ENCODE results near the gene ZNF699. TPM values are rescaled to one million over a fixed set of nuclear protein-coding genes. Genes with fewer than 3 reads are reported as not detected.
"Not testable (repeated sequence)": the region's sequence is repeated elsewhere in the genome, so short reads cannot be mapped to it uniquely, and the experiment has no call there.

The ZNF699 gene
- polyA plus RNA-seq, 1 donor from 2014 or later = 21.7 TPM

DNA sequence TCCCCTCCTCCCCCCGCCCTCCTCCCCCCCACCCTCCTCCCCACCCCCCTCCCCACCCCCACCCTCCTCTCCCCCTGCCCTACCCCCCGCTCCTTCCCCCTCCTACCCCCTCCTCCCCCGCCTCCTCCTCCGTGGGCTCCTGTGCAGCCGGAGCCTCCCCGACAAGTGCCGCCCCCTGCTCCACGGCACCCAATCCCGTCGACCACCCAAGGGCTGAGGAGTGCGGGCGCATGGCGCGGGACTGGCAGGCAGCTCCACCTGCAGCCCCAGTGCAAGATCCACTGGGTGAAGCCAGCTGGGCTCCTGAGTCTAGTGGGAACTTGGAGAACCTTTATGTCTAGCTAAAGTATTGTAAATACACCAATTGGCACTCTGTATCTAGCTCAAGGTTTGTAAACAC is 12.1 kb upstream of the ZNF699 start:
- not testable (repeated sequence) for H3K4me3 ChIP-seq (ENCODE audit: low read length); H3K27ac ChIP-seq (ENCODE audit: low read length); H3F3A ChIP-seq (ENCODE audit: insufficient read depth, low read length, poor library complexity, severe bottlenecking); H2AFZ ChIP-seq (ENCODE audit: low read depth, low read length); H3K27me3 ChIP-seq (ENCODE audit: insufficient read depth, low read depth, low read length); H3K9me2 ChIP-seq (ENCODE audit: insufficient read depth, low read length); H4K20me1 ChIP-seq (ENCODE audit: insufficient read depth); H3K36me3 ChIP-seq (ENCODE audit: insufficient read depth, low read length); H3K9ac ChIP-seq (ENCODE audit: low read length); H3K9me3 ChIP-seq (ENCODE audit: low read length); H3K4me2 ChIP-seq (ENCODE audit: low read length)
- H3K79me2 ChIP-seq (replicated peaks; ENCODE audit: insufficient read depth, low read length) = peaks cover 22% of the 10 kb centered on the region

GRCh38 chr19:9321338-9321737 is 11.7 kb upstream of the ZNF699 start:
- H3K9me2 ChIP-seq (ENCODE audit: insufficient read depth, low read length) = no peaks in the 10 kb centered on the region
- no peaks in the 10 kb centered on the region for H3K36me3 ChIP-seq (ENCODE audit: insufficient read depth, low read length)
- H3K9me3 ChIP-seq (ENCODE audit: low read length) = peaks cover 8% of the 10 kb centered on the region
- no peaks in the 10 kb centered on the region for H3K27me3 ChIP-seq (ENCODE audit: insufficient read depth, low read depth, low read length)
- no peak overlapping the region for H2AFZ ChIP-seq (ENCODE audit: low read depth, low read length)
- H3K27ac ChIP-seq (ENCODE audit: low read length) = no peak overlapping the region
- peaks cover 18% of the 10 kb centered on the region for H3K79me2 ChIP-seq (replicated peaks; ENCODE audit: insufficient read depth, low read length)
- H3K9ac ChIP-seq (ENCODE audit: low read length) = no peak overlapping the region
- no peak overlapping the region for H3K4me2 ChIP-seq (ENCODE audit: low read length)
- peaks cover 3% of the 10 kb centered on the region for H3F3A ChIP-seq (ENCODE audit: insufficient read depth, low read length, poor library complexity, severe bottlenecking)
- no peak overlapping the region for H3K4me3 ChIP-seq (ENCODE audit: low read length)
- H4K20me1 ChIP-seq (ENCODE audit: insufficient read depth) = no peaks in the 10 kb centered on the region
- TF ChIP-seq POLR2AphosphoS5 (IDR thresholded peaks at IDR 0.05) = no peak
- no peak for TF ChIP-seq SMC3 (conservative IDR thresholded peaks at IDR 0.05; ENCODE audit: poor library complexity)
- TF ChIP-seq EZH2 (IDR thresholded peaks at IDR 0.05; ENCODE audit: borderline replicate concordance, insufficient read depth, low read length, poor library complexity, severe bottlenecking) = no peak
- TF ChIP-seq EP300 (conservative IDR thresholded peaks at IDR 0.05; ENCODE audit: poor library complexity, severe bottlenecking) = no peak
- no peak for TF ChIP-seq TAF1 (IDR thresholded peaks at IDR 0.05; ENCODE audit: low read depth)
- no peak for TF ChIP-seq RAD21 (conservative IDR thresholded peaks at IDR 0.05)
- no peak for TF ChIP-seq MXI1 (conservative IDR thresholded peaks at IDR 0.05; ENCODE audit: poor library complexity, severe bottlenecking)
- TF ChIP-seq CTCF (IDR thresholded peaks at IDR 0.05; ENCODE audit: poor library complexity, severe bottlenecking) = no peak
- TF ChIP-seq, protein P1, sequence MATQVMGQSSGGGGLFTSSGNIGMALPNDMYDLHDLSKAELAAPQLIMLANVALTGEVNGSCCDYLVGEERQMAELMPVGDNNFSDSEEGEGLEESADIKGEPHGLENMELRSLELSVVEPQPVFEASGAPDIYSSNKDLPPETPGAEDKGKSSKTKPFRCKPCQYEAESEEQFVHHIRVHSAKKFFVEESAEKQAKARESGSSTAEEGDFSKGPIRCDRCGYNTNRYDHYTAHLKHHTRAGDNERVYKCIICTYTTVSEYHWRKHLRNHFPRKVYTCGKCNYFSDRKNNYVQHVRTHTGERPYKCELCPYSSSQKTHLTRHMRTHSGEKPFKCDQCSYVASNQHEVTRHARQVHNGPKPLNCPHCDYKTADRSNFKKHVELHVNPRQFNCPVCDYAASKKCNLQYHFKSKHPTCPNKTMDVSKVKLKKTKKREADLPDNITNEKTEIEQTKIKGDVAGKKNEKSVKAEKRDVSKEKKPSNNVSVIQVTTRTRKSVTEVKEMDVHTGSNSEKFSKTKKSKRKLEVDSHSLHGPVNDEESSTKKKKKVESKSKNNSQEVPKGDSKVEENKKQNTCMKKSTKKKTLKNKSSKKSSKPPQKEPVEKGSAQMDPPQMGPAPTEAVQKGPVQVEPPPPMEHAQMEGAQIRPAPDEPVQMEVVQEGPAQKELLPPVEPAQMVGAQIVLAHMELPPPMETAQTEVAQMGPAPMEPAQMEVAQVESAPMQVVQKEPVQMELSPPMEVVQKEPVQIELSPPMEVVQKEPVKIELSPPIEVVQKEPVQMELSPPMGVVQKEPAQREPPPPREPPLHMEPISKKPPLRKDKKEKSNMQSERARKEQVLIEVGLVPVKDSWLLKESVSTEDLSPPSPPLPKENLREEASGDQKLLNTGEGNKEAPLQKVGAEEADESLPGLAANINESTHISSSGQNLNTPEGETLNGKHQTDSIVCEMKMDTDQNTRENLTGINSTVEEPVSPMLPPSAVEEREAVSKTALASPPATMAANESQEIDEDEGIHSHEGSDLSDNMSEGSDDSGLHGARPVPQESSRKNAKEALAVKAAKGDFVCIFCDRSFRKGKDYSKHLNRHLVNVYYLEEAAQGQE (IDR thresholded peaks at IDR 0.05; ENCODE audit: borderline replicate concordance) = no peak

- Histone ChIP-seq H3K4me3 (ENCODE audit: low read length) (no peak overlapping the region), H3K9ac (ENCODE audit: low read length) (no peak overlapping the region), H3K9me2 (ENCODE audit: insufficient read depth, low read length) (no peaks in the 10 kb centered on the region), H3K79me2 (replicated peaks; ENCODE audit: insufficient read depth, low read length) (peaks cover under 1% of the 10 kb centered on the region), H3K27me3 (ENCODE audit: insufficient read depth, low read depth, low read length) (no peaks in the 10 kb centered on the region), H4K20me1 (ENCODE audit: insufficient read depth) (no peaks in the 10 kb centered on the region), H3K9me3 (ENCODE audit: low read length) (no peaks in the 10 kb centered on the region), H3F3A (ENCODE audit: insufficient read depth, low read length, poor library complexity, severe bottlenecking) (no peaks in the 10 kb centered on the region), H3K36me3 (ENCODE audit: insufficient read depth, low read length) (no peaks in the 10 kb centered on the region), H2AFZ (ENCODE audit: low read depth, low read length) (no peak overlapping the region), H3K27ac (ENCODE audit: low read length) (no peak overlapping the region), H3K4me2 (ENCODE audit: low read length) (no peak overlapping the region)
- TF ChIP-seq MXI1 (conservative IDR thresholded peaks at IDR 0.05; ENCODE audit: poor library complexity, severe bottlenecking) = no peak
- no peak for TF ChIP-seq TAF1 (IDR thresholded peaks at IDR 0.05; ENCODE audit: low read depth)
- no peak for TF ChIP-seq POLR2AphosphoS5 (IDR thresholded peaks at IDR 0.05)
Measured at GRCh38 chr19:9313756-9314155, 4.1 kb upstream of the ZNF699 start.

Data from neural cell (in vitro differentiated cells).